Small intestine (tissue), 7 donors: Measurements from ENCODE around the gene TIAL1. TPM values are rescaled to one million over a fixed set of nuclear protein-coding genes. Genes with fewer than 3 reads are reported as not detected.

Source experiments
- DNase-seq, 2 donors: peaks; one replicate each; pipeline versions ENCODE4 v3.0.0 to v3.0.0-alpha.2; 2013
- FAIRE-seq: peaks from 2 replicates; lab custom pipeline; 2012; peaks lifted over from hg19 to GRCh38; lab: Jason Lieb, UNC
- H3K27ac ChIP-seq, 3 donors: one replicate each; pipeline ENCODE4 v1.5.1; 2013; ENCODE audit warnings: low read length in 2 of 3, mild to moderate bottlenecking in 2 of 3, control low read depth in 1 of 3, inconsistent platforms in 1 of 3, low read depth in 1 of 3, moderate library complexity in 1 of 3
- H3K27me3 ChIP-seq, 3 donors: one replicate each; pipeline ENCODE4 v1.6.1; 2013; ENCODE audit warnings: low read length in 3 of 3, inconsistent platforms in 1 of 3; ENCODE audit not compliant: control insufficient read depth in 3 of 3, insufficient read depth in 3 of 3
- H3K36me3 ChIP-seq, 3 donors: one replicate each; pipeline ENCODE4 v1.6.1; 2013; ENCODE audit warnings: low read length in 3 of 3, inconsistent platforms in 1 of 3, low read depth in 1 of 3, mild to moderate bottlenecking in 1 of 3, moderate library complexity in 1 of 3; ENCODE audit not compliant: control insufficient read depth in 3 of 3, insufficient read depth in 2 of 3
- H3K4me1 ChIP-seq, 3 donors: one replicate each; pipeline ENCODE4 v1.6.1; 2013; ENCODE audit warnings: low read length in 2 of 3, inconsistent platforms in 1 of 3, low read depth in 1 of 3, mild to moderate bottlenecking in 1 of 3, moderate library complexity in 1 of 3; ENCODE audit not compliant: control insufficient read depth in 3 of 3, insufficient read depth in 2 of 3
- H3K4me3 ChIP-seq, 3 donors: one replicate each; pipeline ENCODE4 v1.5.1; 2013; ENCODE audit warnings: low read length in 3 of 3, control low read depth in 1 of 3, inconsistent platforms in 1 of 3, low read depth in 1 of 3, mild to moderate bottlenecking in 1 of 3, moderate library complexity in 1 of 3
- H3K9me3 ChIP-seq, 2 donors: one replicate each; pipeline ENCODE4 v1.6.1; 2013; ENCODE audit warnings: low read depth in 1 of 2, low read length in 1 of 2; ENCODE audit not compliant: control insufficient read depth in 2 of 2, insufficient read depth in 1 of 2
- WGBS, 3 donors: extraction: QIAGEN DNeasy Blood & Tissue Kit; methylation state at CpG; one replicate each; pipeline ENCODE4 v1.1.7; 2013; 5-methylcytosine and 5-hydroxymethylcytosine counted together
- polyA plus RNA-seq, 4 donors: library from polyadenylated mRNA; stranded (reverse) in 3 of 4; unstranded in 1 of 4; fragments of 200-250 nt in 3 of 4; fragments of 120-200 nt in 1 of 4; gene quantifications; one replicate each; pipeline versions ENCODE4 v1.2.1 to v1.2.3, GENCODE V29; 2013
- donor health status: healthy with polysubstance abuse.
- donor health status: control.
- donor health status: control.
- donor health status: Bipolar disorder and iron deficiency.
- donor health status: healthy.

TIAL1 gene
- polyA plus RNA-seq, 4 donors = 43.8 to 109 (median 50.9) TPM

- peaks cover 0 to 3% (median 0%) of the 10 kb centered on the region in 3 donors for H3K27me3 ChIP-seq
- no peaks in the 10 kb centered on the region for H3K36me3 ChIP-seq
- peaks cover 0 to 4% (median 0%) of the 10 kb centered on the region in 3 donors for H3K4me1 ChIP-seq
- DNase-seq (no peak), FAIRE-seq (no peak)
- WGBS, 3 donors = 94 to 96% (median 94%) methylated on average over 6 of the region's 6 CpGs
- no peak overlapping the region for H3K27ac ChIP-seq
- H3K9me3 ChIP-seq = peaks cover 0 to 12% of the 10 kb centered on the region in 2 donors
- H3K4me3 ChIP-seq = no peak overlapping the region
Observed at GRCh38 chr10:119640384-119640783, 43.6 kb upstream of the TIAL1 start.

DNA sequence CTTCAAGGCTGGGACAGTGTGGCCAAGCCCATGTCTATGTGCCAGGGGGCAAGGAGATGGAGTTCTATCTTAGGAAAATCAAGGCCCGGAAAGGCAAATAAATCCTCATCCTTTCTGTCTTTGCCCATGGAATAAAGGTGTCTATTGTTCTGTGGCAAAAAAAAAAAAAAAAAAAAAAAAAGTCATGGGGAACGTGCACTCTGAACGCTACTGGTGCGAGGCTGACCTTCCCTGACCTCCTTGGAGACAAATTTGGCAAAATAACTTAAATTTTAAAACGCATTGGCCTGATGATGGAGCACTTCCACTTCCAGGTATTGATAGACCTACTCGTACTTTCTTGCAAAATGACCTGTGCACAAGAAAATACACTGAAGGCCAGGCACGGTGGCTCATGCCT, 42.2 kb upstream of the TIAL1 start:
- no peak overlapping the region for H3K4me3 ChIP-seq
- no peak for FAIRE-seq
- H3K9me3 ChIP-seq = no peaks in the 10 kb centered on the region
- peaks cover 0 to 4% (median 0%) of the 10 kb centered on the region in 3 donors for H3K4me1 ChIP-seq
- no peak for DNase-seq
- no peak overlapping the region for H3K27ac ChIP-seq
- H3K27me3 ChIP-seq = peaks cover 0 to 3% (median 0%) of the 10 kb centered on the region in 3 donors
- no peaks in the 10 kb centered on the region for H3K36me3 ChIP-seq
- 49 to 70% (median 54%) methylated on average over 7 of the region's 7 CpGs for WGBS, 3 donors

GRCh38 chr10:119637631-119638030, 40.9 kb upstream of the TIAL1 start:
- Histone ChIP-seq H3K27me3 (no peaks in the 10 kb centered on the region), H3K4me1 (peaks cover 0 to 4% (median 0%) of the 10 kb centered on the region in 3 donors), H3K9me3 (no peaks in the 10 kb centered on the region), H3K27ac (no peak overlapping the region), H3K36me3 (no peaks in the 10 kb centered on the region), H3K4me3 (no peak overlapping the region)
- DNase-seq (no peak), FAIRE-seq (no peak)
- 69 to 74% (median 74%) methylated on average over 4 of the region's 4 CpGs for WGBS, 3 donors

- Histone ChIP-seq H3K27me3 (no peaks in the 10 kb centered on the region), H3K4me3 (no peak overlapping the region), H3K36me3 (no peaks in the 10 kb centered on the region), H3K9me3 (no peaks in the 10 kb centered on the region), H3K27ac (no peak overlapping the region), H3K4me1 (no peaks in the 10 kb centered on the region)
- 61 to 100% (median 81%) methylated on average over 1 of the region's 1 CpG for WGBS, 3 donors
- FAIRE-seq (no peak), DNase-seq (no peak)
Observed at GRCh38 chr10:119634219-119634544, 37.4 kb upstream of the TIAL1 start.

GRCh38 chr10:119633538-119634218, 36.9 kb upstream of the TIAL1 start:
- no peak overlapping the region for H3K27ac ChIP-seq
- no peaks in the 10 kb centered on the region for H3K4me1 ChIP-seq
- H3K9me3 ChIP-seq = no peaks in the 10 kb centered on the region
- DNase-seq = no peak
- FAIRE-seq = no peak
- no peaks in the 10 kb centered on the region for H3K27me3 ChIP-seq
- H3K4me3 ChIP-seq = no peak overlapping the region
- H3K36me3 ChIP-seq = no peaks in the 10 kb centered on the region
- WGBS, 3 donors = 71 to 75% (median 75%) methylated on average over 3 of the region's 3 CpGs

DNA sequence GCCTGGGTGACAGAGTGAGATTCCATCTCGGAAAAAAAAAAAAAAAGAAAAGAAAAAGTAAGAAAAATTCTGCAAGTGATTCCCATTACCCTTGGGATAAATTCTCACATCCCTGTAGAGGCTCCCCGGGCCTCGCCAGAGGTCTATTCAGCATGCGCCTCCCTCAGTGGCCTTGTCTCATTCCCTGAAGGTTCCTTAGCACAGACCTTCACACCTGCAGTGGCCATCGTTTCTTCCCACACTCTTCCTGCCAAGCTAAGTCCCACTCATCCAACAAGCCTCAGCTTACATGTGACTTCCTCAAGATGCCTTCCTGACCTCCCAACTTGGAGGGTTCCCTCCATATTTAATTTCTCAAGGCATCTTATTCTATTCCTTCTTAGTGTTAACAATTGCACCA, 33.5 kb upstream of the TIAL1 start:
- FAIRE-seq = no peak
- Histone ChIP-seq H3K9me3 (no peaks in the 10 kb centered on the region), H3K27me3 (no peaks in the 10 kb centered on the region), H3K4me3 (no peak overlapping the region), H3K36me3 (no peaks in the 10 kb centered on the region), H3K27ac (no peak overlapping the region), H3K4me1 (no peaks in the 10 kb centered on the region)
- DNase-seq = no peak
- 88 to 90% (median 89%) methylated on average over 5 of the region's 5 CpGs for WGBS, 3 donors

DNA sequence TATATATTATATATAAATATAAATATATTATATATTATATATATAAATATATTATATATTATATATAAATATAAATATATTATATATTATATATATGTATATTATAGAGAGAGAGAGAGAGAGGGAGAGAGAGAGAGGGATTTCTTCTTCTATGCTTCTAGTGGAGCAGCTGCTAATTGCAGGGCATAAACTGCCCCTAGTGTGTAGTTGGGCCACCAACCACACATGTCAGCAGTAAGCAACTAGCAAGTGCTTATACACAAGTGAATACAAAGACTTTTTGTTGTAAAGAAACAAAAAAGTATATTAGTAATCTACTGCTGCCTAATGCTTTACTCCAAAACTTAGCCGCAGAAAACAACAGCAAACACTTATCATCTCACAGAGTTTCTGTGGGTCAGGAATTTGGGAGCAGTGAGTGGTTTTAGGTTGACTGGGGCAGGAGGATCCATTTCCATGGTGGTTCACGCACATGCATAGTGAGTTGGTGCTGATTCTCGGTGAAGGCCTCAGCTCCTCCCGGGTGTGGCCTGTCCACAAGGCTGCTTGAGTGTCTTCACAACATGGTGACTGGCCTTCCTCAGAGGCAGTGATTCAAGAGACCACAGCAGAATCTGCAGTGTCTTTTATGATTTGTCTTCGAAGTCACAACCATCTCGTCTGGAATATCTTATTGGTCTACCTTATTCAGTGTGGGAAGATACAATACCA, 29.0 kb upstream of the TIAL1 start:
- H3K36me3 ChIP-seq = no peaks in the 10 kb centered on the region
- DNase-seq = no peak
- H3K9me3 ChIP-seq = no peaks in the 10 kb centered on the region
- FAIRE-seq = no peak
- no peaks in the 10 kb centered on the region for H3K27me3 ChIP-seq
- 96 to 98% (median 97%) methylated on average over 6 of the region's 6 CpGs for WGBS, 3 donors
- H3K4me1 ChIP-seq = no peaks in the 10 kb centered on the region
- H3K27ac ChIP-seq = no peak overlapping the region
- H3K4me3 ChIP-seq = no peak overlapping the region

DNA sequence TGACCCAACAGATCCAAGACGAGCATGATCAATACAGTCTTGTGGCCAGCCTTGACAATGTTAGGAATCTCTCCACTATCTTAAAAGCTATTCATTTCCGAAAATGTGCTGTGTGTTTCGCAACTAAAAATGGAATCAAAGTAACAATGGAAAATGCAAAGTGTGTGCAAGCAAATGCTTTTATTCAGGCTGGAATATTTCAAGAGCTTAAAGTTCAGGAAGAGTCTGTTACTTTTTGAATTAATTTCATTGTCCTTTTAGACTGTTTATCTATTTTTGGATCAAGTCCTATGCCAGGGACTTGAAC, 24.3 kb upstream of the TIAL1 start:
- H3K4me1 ChIP-seq = no peaks in the 10 kb centered on the region
- no peak for DNase-seq
- H3K4me3 ChIP-seq = no peak overlapping the region
- no peaks in the 10 kb centered on the region for H3K36me3 ChIP-seq
- FAIRE-seq = no peak
- no peaks in the 10 kb centered on the region for H3K9me3 ChIP-seq
- H3K27me3 ChIP-seq = no peaks in the 10 kb centered on the region
- 59 to 74% (median 66%) methylated on average over 3 of the region's 3 CpGs for WGBS, 3 donors
- no peak overlapping the region for H3K27ac ChIP-seq
